Panc1 (cell line): ENCODE measurements around the gene IL19. TPM values are rescaled to one million over a fixed set of nuclear protein-coding genes. Genes with fewer than 3 reads are reported as not detected.

ENCODE experiments used
- ATAC-seq: fragments of 200-7000 bp; cut with Tn5 transposase; 2 replicates; pipeline ENCODE4 v1.9.1; 2020; ENCODE audit warnings: mild to moderate bottlenecking, moderate library complexity
- BruUV-seq: library from RNA; stranded (reverse); fragments of 400-500 nt; replicated peaks from 2 replicates; lab custom pipeline; 2021; lab: Mats Ljungman, UMichigan
- CTCF ChIA-PET: fragments of 300-600 bp; sonication (Branson Sonifier 250); formaldehyde crosslinking; loops from one replicate; lab custom pipeline; 2022; ENCODE audit warnings: antibody characterized with exemption; lab: Charles Lee
- POLR2A ChIA-PET: fragments of 300-600 bp; sonication (Branson Sonifier 250); formaldehyde crosslinking; loops from one replicate; lab custom pipeline; 2022; ENCODE audit warnings: antibody characterized with exemption; lab: Charles Lee
- DNase-seq: peaks from one replicate; pipeline ENCODE4 v3.0.0-alpha.2; 2010; ENCODE audit warnings: low read depth, low spot score
- H3K27ac ChIP-seq: 2 replicates; pipeline ENCODE4 v1.5.1; 2011; ENCODE audit warnings: mild to moderate bottlenecking, low read length, inconsistent platforms
- H3K27me3 ChIP-seq: fragments of 200-500 bp; sonication (Bioruptor generic); 2 replicates; pipeline ENCODE4 v1.6.0; 2014; ENCODE audit warnings: low read length, inconsistent platforms; ENCODE audit not compliant: control insufficient read depth, insufficient read depth
- H3K36me3 ChIP-seq: fragments of 200-500 bp; sonication (Bioruptor generic); 2 replicates; pipeline ENCODE4 v1.5.1; 2014; ENCODE audit warnings: inconsistent platforms, mild to moderate bottlenecking, low read length, moderate library complexity; ENCODE audit not compliant: control insufficient read depth, insufficient read depth
- H3K4me1 ChIP-seq: 2 replicates; pipeline ENCODE4 v1.5.1; 2011; ENCODE audit warnings: inconsistent platforms, mild to moderate bottlenecking, low read length, moderate library complexity; ENCODE audit not compliant: control insufficient read depth, insufficient read depth
- H3K4me3 ChIP-seq, 2 experiments: 2 replicates each; pipeline ENCODE4 v1.5.1; 2011 to 2012; ENCODE audit warnings: low read depth in 2 of 2, low read length in 2 of 2, mild to moderate bottlenecking in 2 of 2, inconsistent platforms in 1 of 2, moderate library complexity in 1 of 2
- H3K9me3 ChIP-seq: fragments of 200-500 bp; sonication (Bioruptor generic); 2 replicates; pipeline ENCODE4 v1.5.1; 2014; ENCODE audit warnings: low read depth, mild to moderate bottlenecking, inconsistent platforms, low read length, moderate library complexity; ENCODE audit not compliant: control insufficient read depth, insufficient read depth
- CTCF ChIP-seq: fragments of 450-650 bp; IDR thresholded peaks from 2 replicates; pipeline ENCODE4 v1.5.1; 2017; ENCODE audit warnings: mild to moderate bottlenecking
- POLR2AphosphoS5 ChIP-seq: IDR thresholded peaks from 2 replicates; pipeline ENCODE4 v1.6.1; 2012; ENCODE audit warnings: mild to moderate bottlenecking, low read depth, low read length, moderate library complexity
- SIN3A ChIP-seq: IDR thresholded peaks from 2 replicates; pipeline ENCODE4 v1.6.1; 2012; ENCODE audit warnings: low read depth, mild to moderate bottlenecking, low read length, moderate library complexity, borderline replicate concordance; ENCODE audit not compliant: insufficient read depth
- TCF7L2 ChIP-seq: IDR thresholded peaks from 2 replicates; pipeline ENCODE4 v1.6.1; 2011; ENCODE audit warnings: mild to moderate bottlenecking, low read depth, low read length, inconsistent platforms
- in situ Hi-C: cut with HindIII; loops from 2 replicates; pipeline ENCODE4 v1.10.0; 2016; ENCODE audit warnings: low sequenced_read_pairs, low pct_unique_long_range_greater_than_20kb
- intact Hi-C: fragments of 100-400 bp; cut with micrococcal nuclease; formaldehyde crosslinking; loops from one replicate; pipeline ENCODE4 v1.10.0; 2022; ENCODE audit not compliant: unreplicated experiment
- total RNA-seq: library from RNA; stranded (reverse); gene quantifications from one replicate; pipeline ENCODE4 v1.2.1, GENCODE V29; 2021; ENCODE audit not compliant: unreplicated experiment
- TF ChIP-seq, protein P1 (sequence below), 2 experiments: IDR thresholded peaks; 2 replicates each; pipeline ENCODE4 v1.6.1; 2011 to 2012; ENCODE audit warnings: low read depth in 2 of 2, control low read depth in 1 of 2, low read length in 1 of 2, mild to moderate bottlenecking in 1 of 2, moderate library complexity in 1 of 2; ENCODE audit not compliant: insufficient read depth in 1 of 2

IL19 gene
- total RNA-seq, 1 experiment from 2014 or later: not detected

DNA sequence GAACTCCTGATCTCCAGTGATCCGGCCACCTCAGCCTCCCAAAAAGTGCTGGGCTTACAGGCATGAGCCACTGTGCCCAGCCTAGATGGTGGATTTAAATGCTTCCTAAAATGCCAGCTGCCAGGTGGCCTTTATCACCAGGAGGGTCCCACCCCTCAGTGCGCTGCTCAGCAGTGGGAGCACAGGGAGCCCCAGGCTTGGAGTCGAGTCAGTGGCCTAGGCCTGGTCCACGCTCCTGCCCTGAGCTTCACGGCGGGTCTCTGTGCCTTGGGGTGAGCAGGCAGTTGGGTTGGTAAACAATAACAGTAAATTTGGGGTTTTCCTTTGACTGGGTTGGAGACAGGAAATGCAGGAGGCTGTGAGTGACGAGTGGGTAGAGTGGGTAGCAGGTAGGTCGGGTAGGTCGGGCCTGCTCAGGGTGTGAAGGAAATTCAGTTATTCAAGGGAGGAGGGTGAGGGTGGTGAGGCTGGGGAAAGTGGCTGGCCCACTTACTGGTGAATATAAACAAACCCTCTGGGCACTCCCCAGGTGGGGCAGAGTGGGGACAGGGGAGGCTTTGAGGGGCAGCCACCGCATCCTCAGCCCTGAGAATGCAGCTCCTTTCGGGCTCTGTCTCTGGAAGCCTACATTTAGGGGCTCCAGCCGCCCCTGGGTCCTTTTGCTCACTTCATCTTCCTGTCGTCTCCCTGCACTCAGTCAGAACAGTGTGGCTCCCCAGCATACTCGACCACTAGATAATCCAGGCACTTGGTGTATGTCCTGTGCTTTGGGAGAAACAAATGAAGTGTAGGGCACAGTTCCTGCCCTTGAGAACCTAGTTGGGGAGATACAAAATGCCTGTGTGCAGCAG lies 33.5 kb upstream of the IL19 start:
- in situ Hi-C loops: no loop called here
- no peaks in the 10 kb centered on the region for H3K4me1 ChIP-seq
- ATAC-seq: no peak
- no peak for TF ChIP-seq SIN3A
- no peak for TF ChIP-seq TCF7L2
- no peak for TF ChIP-seq CTCF
- TF ChIP-seq, protein P1, sequence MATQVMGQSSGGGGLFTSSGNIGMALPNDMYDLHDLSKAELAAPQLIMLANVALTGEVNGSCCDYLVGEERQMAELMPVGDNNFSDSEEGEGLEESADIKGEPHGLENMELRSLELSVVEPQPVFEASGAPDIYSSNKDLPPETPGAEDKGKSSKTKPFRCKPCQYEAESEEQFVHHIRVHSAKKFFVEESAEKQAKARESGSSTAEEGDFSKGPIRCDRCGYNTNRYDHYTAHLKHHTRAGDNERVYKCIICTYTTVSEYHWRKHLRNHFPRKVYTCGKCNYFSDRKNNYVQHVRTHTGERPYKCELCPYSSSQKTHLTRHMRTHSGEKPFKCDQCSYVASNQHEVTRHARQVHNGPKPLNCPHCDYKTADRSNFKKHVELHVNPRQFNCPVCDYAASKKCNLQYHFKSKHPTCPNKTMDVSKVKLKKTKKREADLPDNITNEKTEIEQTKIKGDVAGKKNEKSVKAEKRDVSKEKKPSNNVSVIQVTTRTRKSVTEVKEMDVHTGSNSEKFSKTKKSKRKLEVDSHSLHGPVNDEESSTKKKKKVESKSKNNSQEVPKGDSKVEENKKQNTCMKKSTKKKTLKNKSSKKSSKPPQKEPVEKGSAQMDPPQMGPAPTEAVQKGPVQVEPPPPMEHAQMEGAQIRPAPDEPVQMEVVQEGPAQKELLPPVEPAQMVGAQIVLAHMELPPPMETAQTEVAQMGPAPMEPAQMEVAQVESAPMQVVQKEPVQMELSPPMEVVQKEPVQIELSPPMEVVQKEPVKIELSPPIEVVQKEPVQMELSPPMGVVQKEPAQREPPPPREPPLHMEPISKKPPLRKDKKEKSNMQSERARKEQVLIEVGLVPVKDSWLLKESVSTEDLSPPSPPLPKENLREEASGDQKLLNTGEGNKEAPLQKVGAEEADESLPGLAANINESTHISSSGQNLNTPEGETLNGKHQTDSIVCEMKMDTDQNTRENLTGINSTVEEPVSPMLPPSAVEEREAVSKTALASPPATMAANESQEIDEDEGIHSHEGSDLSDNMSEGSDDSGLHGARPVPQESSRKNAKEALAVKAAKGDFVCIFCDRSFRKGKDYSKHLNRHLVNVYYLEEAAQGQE (IDR thresholded peaks at IDR 0.05; ENCODE audit: insufficient read depth in 1 of 2, low read depth in 2 of 2, low read length in 1 of 2): no peak
- TF ChIP-seq POLR2AphosphoS5: no peak
- ChIA-PET POLR2A (no interaction called here), CTCF (no interaction called here)
- H3K9me3 ChIP-seq: no peaks in the 10 kb centered on the region
- H3K4me3 ChIP-seq: no peak overlapping the region
- intact Hi-C loops: loop anchor here (10.0 kb wide), 1 partner anchor 248 kb away; no protein-coding TSS in a partner anchor
- BruUV-seq: no TSS peak
- no peak overlapping the region for H3K27ac ChIP-seq
- DNase-seq: no peak
- no peaks in the 10 kb centered on the region for H3K27me3 ChIP-seq
- H3K36me3 ChIP-seq: no peaks in the 10 kb centered on the region

- DNase-seq (no peak), ATAC-seq (no peak)
- H3K4me3 ChIP-seq: no peak overlapping the region
- H3K27ac ChIP-seq: no peak overlapping the region
- POLR2A ChIA-PET: no interaction called here
- no peaks in the 10 kb centered on the region for H3K9me3 ChIP-seq
- no peaks in the 10 kb centered on the region for H3K4me1 ChIP-seq
- BruUV-seq: no TSS peak
- in situ Hi-C loops (no loop called here), intact Hi-C loops (loop anchor here (10.0 kb wide), 1 partner anchor 247 kb away; no protein-coding TSS in a partner anchor)
- no peaks in the 10 kb centered on the region for H3K27me3 ChIP-seq
- CTCF ChIA-PET: no interaction called here
- TF ChIP-seq CTCF: no peak
- TF ChIP-seq, protein P1 (IDR thresholded peaks at IDR 0.05; ENCODE audit: insufficient read depth in 1 of 2, low read depth in 2 of 2, low read length in 1 of 2): no peak
- TF ChIP-seq SIN3A: no peak
- TF ChIP-seq TCF7L2: no peak
- no peak for TF ChIP-seq POLR2AphosphoS5
- no peaks in the 10 kb centered on the region for H3K36me3 ChIP-seq
Measured at GRCh38 chr1:206737729-206738201, 32.8 kb upstream of the IL19 start.
